Common myeloid progenitor, CD34-positive (primary cell): ENCODE measurements around the gene TRIM45.
"Not testable (repeated sequence)": the region's sequence is repeated elsewhere in the genome, so short reads cannot be mapped to it uniquely, and the experiment has no call there.

ENCODE experiments used
- CTCF ChIA-PET: fragments of 350-600 bp; sonication (Branson Sonifier 250); formaldehyde crosslinking; loops from one replicate; lab custom pipeline; 2021; ENCODE audit warnings: antibody characterized with exemption; lab: Charles Lee
- POLR2A ChIA-PET: fragments of 350-600 bp; sonication (Branson Sonifier 250); formaldehyde crosslinking; loops from one replicate; lab custom pipeline; 2021; ENCODE audit warnings: antibody characterized with exemption; lab: Charles Lee
- DNase-seq, 3 donors: peaks; one replicate each; pipeline versions ENCODE4 v3.0.0 to v3.0.0-alpha.2; 2013
- H3K27ac ChIP-seq, 2 experiments: 1 replicate in 1 of 2; 2 replicates in 1 of 2; pipeline ENCODE4 v1.7.0; 2013; ENCODE audit warnings: inconsistent platforms in 2 of 2, low read length in 2 of 2, mild to moderate bottlenecking in 2 of 2, low read depth in 1 of 2, moderate library complexity in 1 of 2; ENCODE audit not compliant: severe bottlenecking in 2 of 2, insufficient read depth in 1 of 2, poor library complexity in 1 of 2
- H3K27me3 ChIP-seq, 5 experiments: replicated peaks in 2 of 5; 1 replicate in 3 of 5; 2 replicates in 2 of 5; pipeline versions ENCODE4 v1.6.1 to v1.7.0; 2013; ENCODE audit warnings: low read length in 4 of 5, mild to moderate bottlenecking in 2 of 5, moderate library complexity in 2 of 5, inconsistent platforms in 1 of 5; ENCODE audit not compliant: insufficient read depth in 5 of 5, control insufficient read depth in 4 of 5
- H3K36me3 ChIP-seq, 4 experiments: 1 replicate in 2 of 4; 2 replicates in 2 of 4; pipeline versions ENCODE4 v1.6.1 to v1.7.0; 2013; ENCODE audit warnings: low read length in 3 of 4, control low read depth in 1 of 4, mild to moderate bottlenecking in 1 of 4; ENCODE audit not compliant: control insufficient read depth in 4 of 4, insufficient read depth in 4 of 4
- H3K4me1 ChIP-seq, 4 experiments: 1 replicate in 3 of 4; 2 replicates in 1 of 4; pipeline versions ENCODE4 v1.6.1 to v1.7.1; 2013; ENCODE audit warnings: low read length in 3 of 4, mild to moderate bottlenecking in 3 of 4, control low read depth in 1 of 4, inconsistent platforms in 1 of 4, moderate library complexity in 1 of 4; ENCODE audit not compliant: control insufficient read depth in 4 of 4, insufficient read depth in 4 of 4; ENCODE audit errors: control extremely low read depth in 1 of 4
- H3K4me3 ChIP-seq, 7 experiments: 1 replicate in 4 of 7; 2 replicates in 3 of 7; pipeline versions ENCODE4 v1.5.1 to v1.7.0; 2013; ENCODE audit warnings: mild to moderate bottlenecking in 7 of 7, low read length in 6 of 7, moderate library complexity in 6 of 7, inconsistent platforms in 2 of 7, low read depth in 2 of 7, control low read depth in 1 of 7; ENCODE audit not compliant: insufficient read depth in 4 of 7, control insufficient read depth in 1 of 7; ENCODE audit errors: extremely low read depth in 1 of 7
- H3K9me3 ChIP-seq, 5 experiments: 1 replicate in 4 of 5; 2 replicates in 1 of 5; pipeline versions ENCODE4 v1.6.1 to v1.7.1; 2013; ENCODE audit warnings: low read length in 4 of 5, mild to moderate bottlenecking in 2 of 5, inconsistent platforms in 1 of 5, low read depth in 1 of 5, moderate library complexity in 1 of 5; ENCODE audit not compliant: control insufficient read depth in 4 of 5, insufficient read depth in 2 of 5; ENCODE audit errors: control extremely low read depth in 1 of 5
- WGBS: methylation state at CpG from one replicate; pipeline ENCODE4 v1.1.5; 2013; ENCODE audit not compliant: insufficient coverage; 5-methylcytosine and 5-hydroxymethylcytosine counted together

TRIM45 gene

DNA sequence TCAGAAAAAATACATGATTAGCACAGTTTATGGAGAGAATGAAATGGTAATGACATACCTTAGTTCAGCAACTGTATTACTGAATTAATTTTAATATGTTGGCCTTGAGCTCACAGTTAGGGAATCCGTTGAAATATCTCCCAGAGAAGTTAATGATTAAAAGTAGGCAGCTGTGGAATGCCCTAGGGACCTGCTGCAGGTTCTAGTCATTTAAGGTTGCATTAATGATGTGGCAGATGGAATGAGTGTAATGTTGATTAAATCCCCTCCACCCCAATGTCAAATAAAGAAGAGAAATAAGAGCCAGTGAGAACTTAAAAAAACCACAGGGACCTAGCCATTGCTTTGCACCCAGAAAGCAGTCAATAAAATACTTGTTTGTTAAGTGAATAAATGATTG lies 40.3 kb upstream of the TRIM45 start:
- POLR2A ChIA-PET: no interaction called here
- 100% methylated on average over 1 of the region's 1 CpG for WGBS
- Histone ChIP-seq H3K4me1 (no peaks in the 10 kb centered on the region), H3K27me3 (peaks cover 0 to 2% (median 0%) of the 10 kb centered on the region in 5 experiments), H3K36me3 (no peaks in the 10 kb centered on the region), H3K4me3 (no peak overlapping the region), H3K9me3 (peaks cover 0 to 3% (median 0%) of the 10 kb centered on the region in 5 experiments), H3K27ac (no peak overlapping the region)
- DNase-seq: no peak
- CTCF ChIA-PET: no interaction called here

DNA sequence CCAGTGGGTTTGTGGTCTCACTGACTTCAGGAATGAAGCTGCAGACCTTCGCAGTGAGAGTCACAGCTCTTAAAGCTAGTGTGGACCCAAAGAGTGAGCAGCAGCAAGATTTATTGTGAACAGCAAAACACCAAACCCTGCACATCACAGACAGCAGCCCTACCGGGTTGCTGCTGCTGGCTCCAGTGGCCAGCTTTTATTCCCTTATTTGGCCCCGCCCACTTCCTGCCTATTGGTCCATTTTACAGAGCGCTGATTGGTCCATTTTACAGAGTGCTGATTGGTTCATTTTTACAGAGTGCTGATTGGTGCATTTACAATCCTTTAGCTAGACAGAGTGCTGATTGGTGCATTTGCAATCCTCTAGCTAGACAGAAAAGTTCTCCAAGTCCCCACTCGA lies 29.8 kb upstream of the TRIM45 start:
- H3K4me1 ChIP-seq, H3K27ac ChIP-seq, H3K27me3 ChIP-seq, H3K9me3 ChIP-seq, POLR2A ChIA-PET, H3K36me3 ChIP-seq, H3K4me3 ChIP-seq: not testable (repeated sequence)
- DNase-seq: peak in 1 of 3 donors; percentile 6
- CTCF ChIA-PET: interaction anchor here (0.7 kb wide), 1 partner anchor 23 kb away, joined by 4 read pairs; no protein-coding TSS in a partner anchor
- WGBS: 100% methylated on average over 1 of the region's 5 CpGs

GRCh38 chr1:117150316-117150715 lies 28.8 kb upstream of the TRIM45 start:
- no peak overlapping the region for H3K27ac ChIP-seq
- WGBS: no CpG with 5 or more reads among the region's 2 CpGs
- H3K9me3 ChIP-seq: no peaks in the 10 kb centered on the region
- H3K4me1 ChIP-seq: no peaks in the 10 kb centered on the region
- no peak overlapping the region for H3K4me3 ChIP-seq
- POLR2A ChIA-PET: no interaction called here
- DNase-seq: no peak
- no peaks in the 10 kb centered on the region for H3K36me3 ChIP-seq
- peaks cover 0 to 5% (median 0%) of the 10 kb centered on the region in 5 experiments for H3K27me3 ChIP-seq
- CTCF ChIA-PET: no interaction called here

- ChIA-PET POLR2A (no interaction called here), CTCF (no interaction called here)
- no peaks in the 10 kb centered on the region for H3K36me3 ChIP-seq
- no peaks in the 10 kb centered on the region for H3K9me3 ChIP-seq
- no peak overlapping the region for H3K4me3 ChIP-seq
- WGBS: 100% methylated on average over 2 of the region's 5 CpGs
- H3K27me3 ChIP-seq: peaks cover 0 to 5% (median 0%) of the 10 kb centered on the region in 5 experiments
- DNase-seq: no peak
- no peaks in the 10 kb centered on the region for H3K4me1 ChIP-seq
- H3K27ac ChIP-seq: no peak overlapping the region
Measured at GRCh38 chr1:117147856-117148588, 26.5 kb upstream of the TRIM45 start.

DNA sequence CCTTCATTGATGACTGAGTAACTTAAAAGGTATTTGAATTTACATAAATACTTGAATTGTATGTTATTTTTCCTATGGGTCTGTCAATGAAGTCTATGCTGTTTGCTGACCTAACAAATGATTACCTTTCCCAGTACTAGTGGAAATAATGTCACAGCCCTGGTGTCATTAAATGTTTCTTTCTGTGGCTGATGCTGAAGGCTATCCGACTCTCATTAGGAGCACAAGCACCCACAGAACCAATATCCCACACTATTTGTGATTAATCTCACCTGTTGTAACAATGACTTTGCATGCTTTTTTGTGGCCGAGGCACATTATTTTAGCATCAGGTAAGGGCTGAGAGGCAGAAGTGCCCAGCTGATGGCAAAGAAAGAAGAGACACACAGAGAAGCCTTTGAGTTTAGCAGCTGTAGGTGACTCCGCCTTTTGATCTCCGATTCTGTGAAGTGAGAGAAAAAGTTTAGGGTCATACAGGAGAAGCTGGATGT lies 25.8 kb upstream of the TRIM45 start:
- ChIA-PET CTCF (no interaction called here), POLR2A (no interaction called here)
- Histone ChIP-seq H3K27ac (no peak overlapping the region), H3K27me3 (peaks cover 0 to 5% (median 0%) of the 10 kb centered on the region in 5 experiments), H3K36me3 (no peaks in the 10 kb centered on the region), H3K4me3 (no peak overlapping the region), H3K9me3 (peaks cover 0 to 2% (median 0%) of the 10 kb centered on the region in 5 experiments), H3K4me1 (no peaks in the 10 kb centered on the region)
- 75% methylated on average over 4 of the region's 4 CpGs for WGBS
- DNase-seq: no peak

- ChIA-PET CTCF (interaction anchor here (0.5 kb wide), 1 partner anchor 240 kb away, joined by 3 read pairs; no protein-coding TSS in a partner anchor), POLR2A (no interaction called here)
- Histone ChIP-seq H3K4me1 (no peaks in the 10 kb centered on the region), H3K4me3 (no peak overlapping the region), H3K27ac (no peak overlapping the region), H3K27me3 (peaks cover 0 to 5% (median 0%) of the 10 kb centered on the region in 5 experiments), H3K9me3 (peaks cover 0 to 2% (median 0%) of the 10 kb centered on the region in 5 experiments), H3K36me3 (no peaks in the 10 kb centered on the region)
- no peak for DNase-seq
- whole genome bisulfite sequencing: 83% methylated on average over 6 of the region's 8 CpGs
Measured at GRCh38 chr1:117146575-117147340, 25.2 kb upstream of the TRIM45 start.

- no peak for DNase-seq
- peaks cover 0 to 5% (median 0%) of the 10 kb centered on the region in 5 experiments for H3K27me3 ChIP-seq
- no CpG with 5 or more reads among the region's 2 CpGs for WGBS
- H3K36me3 ChIP-seq: no peaks in the 10 kb centered on the region
- H3K9me3 ChIP-seq: peaks cover 0 to 2% (median 0%) of the 10 kb centered on the region in 5 experiments
- H3K4me1 ChIP-seq: no peaks in the 10 kb centered on the region
- POLR2A ChIA-PET: no interaction called here
- CTCF ChIA-PET: interaction anchor here (0.5 kb wide), 1 partner anchor 240 kb away, joined by 3 read pairs; no protein-coding TSS in a partner anchor
- no peak overlapping the region for H3K27ac ChIP-seq
- no peak overlapping the region for H3K4me3 ChIP-seq
Measured at GRCh38 chr1:117146072-117146471, 24.5 kb upstream of the TRIM45 start.
